ENCODE data around the gene ADARB2. TPM values are rescaled to one million over a fixed set of nuclear protein-coding genes. Genes with fewer than 3 reads are reported as not detected.

The ADARB2 gene
- total and polyA plus RNA-seq, 2 experiments from 2014 or later, result 2.0 to 5.0 TPM

GRCh38 chr10:1356349-1356748 lies 381.0 kb downstream of the ADARB2 start (continued):
- TF ChIP-seq REST (IDR thresholded peaks at IDR 0.05; ENCODE audit: unreplicated experiment), result no peak
- TF ChIP-seq CTCF (conservative IDR thresholded peaks at IDR 0.05; ENCODE audit: low read depth in 2 of 2), result no peak
- TF ChIP-seq JUNB (IDR thresholded peaks at IDR 0.05; ENCODE audit: unreplicated experiment), result no peak
- TF ChIP-seq ETS1 (IDR thresholded peaks at IDR 0.05), result no peak
- no peak for TF ChIP-seq EZH2phosphoT487 (IDR thresholded peaks at IDR 0.05; ENCODE audit: unreplicated experiment)
- TF ChIP-seq EZH2 (IDR thresholded peaks at IDR 0.05; ENCODE audit: low read depth, unreplicated experiment), result no peak
- no peak for TF ChIP-seq ZNF114 (CRISPR knock-in tag; IDR thresholded peaks at IDR 0.05)
- no peak for TF ChIP-seq POLR2AphosphoS5 (IDR thresholded peaks at IDR 0.05; ENCODE audit: low read depth)

GRCh38 chr10:1354809-1355710 lies 382.3 kb downstream of the ADARB2 start:
- Histone ChIP-seq H3K27ac (ENCODE audit: low read depth) (no peak overlapping the region), H3K36me3 (ENCODE audit: insufficient read depth) (no peaks in the 10 kb centered on the region), H3K79me2 (replicated peaks; ENCODE audit: insufficient read depth) (no peaks in the 10 kb centered on the region), H3F3A (replicated peaks; ENCODE audit: low read depth) (no peaks in the 10 kb centered on the region), H4K20me1 (replicated peaks; ENCODE audit: insufficient read depth) (no peaks in the 10 kb centered on the region), H3K4me2 (no peak overlapping the region), H3K9me2 (ENCODE audit: insufficient read depth) (no peaks in the 10 kb centered on the region; the same call in 1 of the 2 replicates), H3K27me3 (ENCODE audit: insufficient read depth) (no peaks in the 10 kb centered on the region), H2AFZ (no peak overlapping the region), H3K4me3 (no peak overlapping the region), H3K4me1 (ENCODE audit: insufficient read depth) (peaks cover 7% of the 10 kb centered on the region; the same call in 1 of the 2 replicates)
- DNase-seq (ENCODE audit: low spot score) (no peak), ATAC-seq (no peak)
- Mint-ChIP-seq H3K36me3 (ENCODE audit: low read depth) (no peaks in the 10 kb centered on the region; the same call in 2 of the 3 replicates), H3K27me3 (ENCODE audit: insufficient read depth, low read depth, poor library complexity) (peaks cover 8% of the 10 kb centered on the region), H3K4me1 (peaks cover 32% of the 10 kb centered on the region), H3K9me3 (no peaks in the 10 kb centered on the region), H3K4me3 (no peak overlapping the region), H3K27ac (no peak overlapping the region)
- TF ChIP-seq NANOG (IDR thresholded peaks at IDR 0.05; ENCODE audit: borderline replicate concordance) (no peak), EZH2 (IDR thresholded peaks at IDR 0.05; ENCODE audit: low read depth, unreplicated experiment) (no peak), JUNB (IDR thresholded peaks at IDR 0.05; ENCODE audit: unreplicated experiment) (no peak), ZNF331 (CRISPR knock-in tag; IDR thresholded peaks at IDR 0.05; ENCODE audit: low read depth) (no peak), REST (IDR thresholded peaks at IDR 0.05; ENCODE audit: unreplicated experiment) (no peak), ZNF114 (CRISPR knock-in tag; IDR thresholded peaks at IDR 0.05) (no peak), POLR2AphosphoS5 (IDR thresholded peaks at IDR 0.05; ENCODE audit: low read depth) (no peak), ETS1 (IDR thresholded peaks at IDR 0.05) (no peak), STAT1 (IDR thresholded peaks at IDR 0.05; ENCODE audit: unreplicated experiment) (no peak), CTCF (conservative IDR thresholded peaks at IDR 0.05; ENCODE audit: low read depth in 2 of 2) (no peak)
